Fibroblast of lung (primary cell): Measurements from ENCODE around the gene HOXD4. TPM values are rescaled to one million over a fixed set of nuclear protein-coding genes. Genes with fewer than 3 reads are reported as not detected.

Source experiments
- DNase-seq, 2 donors: peaks; one replicate each; pipeline versions ENCODE4 v3.0.0 to v3.0.0-alpha.2; 2010; ENCODE audit warnings: low read depth in 2 of 2
- H2AFZ ChIP-seq: 2 replicates; pipeline ENCODE4 v1.5.1; 2012; ENCODE audit warnings: low read length, control low read depth, inconsistent platforms
- H3K27ac ChIP-seq: 2 replicates; pipeline ENCODE4 v1.5.1; 2011; ENCODE audit warnings: low read length, control low read depth; ENCODE audit not compliant: insufficient read depth
- H3K27me3 ChIP-seq: 2 replicates; pipeline ENCODE4 v1.5.1; 2011; ENCODE audit warnings: mild to moderate bottlenecking, low read length; ENCODE audit not compliant: control insufficient read depth, insufficient read depth
- H3K36me3 ChIP-seq: 2 replicates; pipeline ENCODE4 v1.5.1; 2011; ENCODE audit warnings: low read length; ENCODE audit not compliant: control insufficient read depth, insufficient read depth
- H3K4me1 ChIP-seq: 2 replicates; pipeline ENCODE4 v1.5.1; 2011; ENCODE audit warnings: low read length; ENCODE audit not compliant: control insufficient read depth, insufficient read depth; ENCODE audit errors: extremely low read depth
- H3K4me2 ChIP-seq: 2 replicates; pipeline ENCODE4 v1.5.1; 2011; ENCODE audit warnings: low read length, control low read depth; ENCODE audit not compliant: insufficient read depth; ENCODE audit errors: extremely low read depth
- H3K4me3 ChIP-seq, 4 experiments: fragments of 200-600 bp in 1 of 4; sonication (generic) in 1 of 4; replicated peaks in 1 of 4; 2 replicates each; pipeline ENCODE4 v1.5.1; 2011 to 2016; ENCODE audit warnings: low read length in 4 of 4, low read depth in 3 of 4, mild to moderate bottlenecking in 3 of 4, control low read depth in 2 of 4, inconsistent platforms in 1 of 4, mixed read lengths in 1 of 4; ENCODE audit not compliant: insufficient read depth in 1 of 4; ENCODE audit errors: control extremely low read depth in 1 of 4
- H3K79me2 ChIP-seq: 2 replicates; pipeline ENCODE4 v1.5.1; 2012; ENCODE audit warnings: mild to moderate bottlenecking, low read length, inconsistent platforms; ENCODE audit not compliant: control insufficient read depth, insufficient read depth
- H3K9ac ChIP-seq: 2 replicates; pipeline ENCODE4 v1.5.1; 2011; ENCODE audit warnings: mild to moderate bottlenecking, low read length, control low read depth; ENCODE audit not compliant: insufficient read depth
- H3K9me3 ChIP-seq: 2 replicates; pipeline ENCODE4 v1.5.1; 2012; ENCODE audit warnings: low read depth, low read length; ENCODE audit not compliant: control insufficient read depth, insufficient read depth
- H4K20me1 ChIP-seq: 2 replicates; pipeline ENCODE4 v1.5.1; 2011; ENCODE audit warnings: low read length; ENCODE audit not compliant: control insufficient read depth, insufficient read depth; ENCODE audit errors: extremely low read depth
- EZH2 ChIP-seq: IDR thresholded peaks from 2 replicates; pipeline ENCODE4 v1.5.1; 2012; ENCODE audit warnings: low read length, control low read depth, mild to moderate bottlenecking; ENCODE audit errors: missing control alignments
- polyA plus RNA-seq, 2 donors: library from polyadenylated mRNA; depleted of rRNA in 1 of 2; stranded (reverse) in 1 of 2; unstranded in 1 of 2; fragments of >200 nt; gene quantifications; 2 replicates each; pipeline ENCODE4 v1.2.1, GENCODE V29; 2011 to 2012; ENCODE audit warnings: missing spikeins in 1 of 2
- total RNA-seq: library from RNA; depleted of rRNA; stranded (reverse); fragments of >200 nt; gene quantifications from 2 replicates; pipeline ENCODE4 v1.2.1, GENCODE V29; 2014
- TF ChIP-seq, protein P1 (sequence below), 2 donors: IDR thresholded peaks in 1 of 2; conservative IDR thresholded peaks in 1 of 2; 1 replicate in 1 of 2; 2 replicates in 1 of 2; pipeline ENCODE4 v1.5.1; 2011 to 2012; ENCODE audit warnings: low read length in 2 of 2, control low read depth in 1 of 2, inconsistent platforms in 1 of 2, low read depth in 1 of 2, mild to moderate bottlenecking in 1 of 2

Gene HOXD4
- total and polyA plus RNA-seq, 2 donors (not counting 1 experiment from before 2014, with no cell fraction given): not detected

DNA sequence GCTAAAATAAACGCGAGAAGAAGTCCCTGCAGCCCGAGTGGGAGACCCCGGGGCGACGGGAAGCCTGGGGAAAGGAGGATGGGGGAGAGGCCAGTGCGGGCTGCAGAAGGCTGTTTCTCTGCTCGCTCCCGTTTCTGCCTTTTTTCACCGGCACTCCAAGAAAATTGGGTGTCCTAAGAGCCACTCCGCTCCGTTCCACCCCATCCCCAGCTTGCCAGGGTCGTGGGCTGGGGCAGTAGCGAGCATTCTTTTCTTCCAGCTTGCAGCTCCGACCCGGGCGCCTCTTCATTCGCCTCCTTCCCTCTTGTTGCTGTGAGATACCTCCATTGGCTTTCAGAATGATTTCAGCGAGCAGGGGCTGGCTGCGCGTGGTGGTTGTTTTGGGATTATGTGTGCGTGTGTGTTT is 6.8 kb downstream of the HOXD4 start:
- Histone ChIP-seq H4K20me1 (no peaks in the 10 kb centered on the region), H3K27ac (no peak overlapping the region), H3K36me3 (no peaks in the 10 kb centered on the region), H3K27me3 (peaks cover 74% of the 10 kb centered on the region), H3K79me2 (no peaks in the 10 kb centered on the region), H3K9ac (no peak overlapping the region), H3K4me2 (no peak overlapping the region), H2AFZ (no peak overlapping the region), H3K4me1 (no peaks in the 10 kb centered on the region), H3K9me3 (no peaks in the 10 kb centered on the region), H3K4me3 (no peak overlapping the region)
- DNase-seq: peak in 1 of 2 donors; percentile 58
- TF ChIP-seq, protein P1, sequence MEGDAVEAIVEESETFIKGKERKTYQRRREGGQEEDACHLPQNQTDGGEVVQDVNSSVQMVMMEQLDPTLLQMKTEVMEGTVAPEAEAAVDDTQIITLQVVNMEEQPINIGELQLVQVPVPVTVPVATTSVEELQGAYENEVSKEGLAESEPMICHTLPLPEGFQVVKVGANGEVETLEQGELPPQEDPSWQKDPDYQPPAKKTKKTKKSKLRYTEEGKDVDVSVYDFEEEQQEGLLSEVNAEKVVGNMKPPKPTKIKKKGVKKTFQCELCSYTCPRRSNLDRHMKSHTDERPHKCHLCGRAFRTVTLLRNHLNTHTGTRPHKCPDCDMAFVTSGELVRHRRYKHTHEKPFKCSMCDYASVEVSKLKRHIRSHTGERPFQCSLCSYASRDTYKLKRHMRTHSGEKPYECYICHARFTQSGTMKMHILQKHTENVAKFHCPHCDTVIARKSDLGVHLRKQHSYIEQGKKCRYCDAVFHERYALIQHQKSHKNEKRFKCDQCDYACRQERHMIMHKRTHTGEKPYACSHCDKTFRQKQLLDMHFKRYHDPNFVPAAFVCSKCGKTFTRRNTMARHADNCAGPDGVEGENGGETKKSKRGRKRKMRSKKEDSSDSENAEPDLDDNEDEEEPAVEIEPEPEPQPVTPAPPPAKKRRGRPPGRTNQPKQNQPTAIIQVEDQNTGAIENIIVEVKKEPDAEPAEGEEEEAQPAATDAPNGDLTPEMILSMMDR (conservative IDR thresholded peaks at IDR 0.05 in 1 of 2, IDR thresholded peaks at IDR 0.05 in 1 of 2; ENCODE audit: low read depth in 1 of 2, low read length in 2 of 2): no peak
- TF ChIP-seq EZH2: no peak

DNA sequence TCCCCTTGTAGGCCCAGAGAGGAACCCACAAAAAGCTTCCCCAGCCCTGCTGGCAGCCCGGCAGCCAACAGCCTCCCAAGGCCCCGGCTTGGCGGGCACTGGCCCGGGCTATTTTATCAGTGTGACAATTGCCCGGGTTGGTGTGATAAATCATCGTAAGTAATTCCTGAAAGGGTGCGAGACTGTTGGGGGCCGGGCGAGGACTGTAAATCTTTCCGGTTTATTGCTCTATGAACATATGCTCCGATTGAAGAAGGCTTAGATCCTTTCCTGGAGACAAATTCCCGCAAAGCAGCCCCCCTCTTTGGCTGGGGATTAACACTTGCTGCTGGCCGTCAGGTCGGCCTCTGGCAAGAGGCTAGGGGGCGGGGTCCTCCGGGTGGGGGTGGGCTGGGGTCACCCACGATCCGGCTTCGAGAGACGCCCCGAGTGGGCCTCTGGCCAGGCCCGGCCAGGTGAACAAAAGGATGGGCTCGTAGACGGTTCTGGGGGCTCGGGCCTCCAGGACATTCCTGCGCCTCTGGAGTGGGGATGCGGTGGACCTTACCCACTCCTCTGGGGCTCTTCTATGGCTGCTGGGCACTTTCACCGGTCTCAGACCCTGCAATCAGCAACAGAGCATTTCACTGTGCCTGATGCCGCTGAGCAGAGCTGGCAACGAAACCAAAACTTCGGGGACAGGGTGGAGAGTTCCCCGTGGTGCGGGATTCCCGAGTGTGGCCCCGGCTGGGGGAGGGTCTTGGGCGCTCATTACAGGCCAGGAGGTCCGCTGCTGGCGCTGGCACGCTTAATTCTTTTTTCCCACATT is 7.7 kb downstream of the HOXD4 start:
- Histone ChIP-seq H3K27me3 (peaks cover 77% of the 10 kb centered on the region), H3K36me3 (no peaks in the 10 kb centered on the region), H3K27ac (no peak overlapping the region), H3K4me1 (no peaks in the 10 kb centered on the region), H3K4me2 (no peak overlapping the region), H4K20me1 (no peaks in the 10 kb centered on the region), H3K9ac (no peak overlapping the region), H3K4me3 (no peak overlapping the region), H3K9me3 (no peaks in the 10 kb centered on the region), H3K79me2 (no peaks in the 10 kb centered on the region), H2AFZ (no peak overlapping the region)
- peak in 1 of 2 donors; percentile 73 for DNase-seq
- TF ChIP-seq, protein P1 (conservative IDR thresholded peaks at IDR 0.05 in 1 of 2, IDR thresholded peaks at IDR 0.05 in 1 of 2; ENCODE audit: low read depth in 1 of 2, low read length in 2 of 2): no peak
- peak; percentile 81 for TF ChIP-seq EZH2

DNA sequence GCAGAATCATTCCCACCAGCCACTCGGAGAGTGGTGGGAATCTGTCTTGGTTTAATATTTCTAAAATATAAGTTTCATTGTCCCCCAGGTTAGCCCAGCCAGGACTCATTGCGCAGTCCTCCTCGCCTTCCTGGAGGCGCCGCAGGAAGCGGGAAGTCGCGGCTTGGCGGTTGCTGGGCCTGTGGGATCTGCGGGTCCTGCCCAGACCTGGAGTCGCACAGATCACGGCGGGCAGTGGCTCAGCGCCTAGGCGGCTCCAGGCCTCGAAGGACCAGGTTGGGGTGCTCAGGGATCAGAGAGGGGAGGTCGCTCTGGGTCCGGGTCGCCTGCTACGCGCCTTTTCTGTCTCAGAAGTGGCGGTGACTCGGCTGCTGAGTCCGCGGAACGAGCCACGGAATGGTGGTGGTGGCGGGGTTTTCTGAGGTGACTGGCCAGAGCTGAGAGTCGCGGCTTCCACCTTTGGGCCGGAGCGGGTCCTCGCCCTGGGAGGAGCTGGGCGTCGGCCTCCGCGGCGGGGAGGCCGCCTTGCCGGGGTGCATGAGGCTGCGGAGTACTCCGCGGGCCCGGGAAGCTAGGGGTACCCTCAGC is 8.4 kb downstream of the HOXD4 start:
- H3K27me3 ChIP-seq: peaks cover 84% of the 10 kb centered on the region
- H3K79me2 ChIP-seq: no peaks in the 10 kb centered on the region
- H3K9me3 ChIP-seq: no peaks in the 10 kb centered on the region
- no peak overlapping the region for H3K9ac ChIP-seq
- DNase-seq: peak in 1 of 2 donors; percentile 62
- H3K4me2 ChIP-seq: no peak overlapping the region
- no peaks in the 10 kb centered on the region for H4K20me1 ChIP-seq
- no peak overlapping the region for H3K27ac ChIP-seq
- TF ChIP-seq, protein P1 (conservative IDR thresholded peaks at IDR 0.05 in 1 of 2, IDR thresholded peaks at IDR 0.05 in 1 of 2; ENCODE audit: low read depth in 1 of 2, low read length in 2 of 2): no peak
- peak; percentile 68 for TF ChIP-seq EZH2
- no peak overlapping the region for H2AFZ ChIP-seq
- H3K36me3 ChIP-seq: no peaks in the 10 kb centered on the region
- no peaks in the 10 kb centered on the region for H3K4me1 ChIP-seq
- H3K4me3 ChIP-seq: no peak overlapping the region
